ENCODE results near the gene IL25.

DNA sequence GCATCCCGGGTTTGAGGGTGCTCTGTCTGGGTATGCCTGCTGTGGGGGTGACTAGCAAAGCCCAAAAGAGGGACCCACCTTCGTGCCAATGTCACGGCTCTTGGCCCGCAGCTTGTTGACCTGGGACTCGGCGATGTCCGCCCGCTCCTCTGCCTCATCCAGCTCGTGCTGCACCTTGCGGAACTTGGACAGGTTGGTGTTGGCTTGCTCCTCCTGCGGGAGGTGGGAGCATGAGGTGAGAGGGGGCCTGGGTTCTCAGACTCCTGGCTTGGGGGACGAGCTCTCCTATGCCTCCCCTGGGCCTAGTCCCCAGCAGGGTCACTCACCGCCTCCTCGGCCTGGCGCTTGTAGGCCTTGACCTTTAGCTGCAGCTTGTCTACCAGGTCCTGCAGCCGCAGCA is 41.1 kb downstream of the IL25 start:
- no peak for TF ChIP-seq POLR2A (IDR thresholded peaks at IDR 0.05)
- TF ChIP-seq, protein P1, sequence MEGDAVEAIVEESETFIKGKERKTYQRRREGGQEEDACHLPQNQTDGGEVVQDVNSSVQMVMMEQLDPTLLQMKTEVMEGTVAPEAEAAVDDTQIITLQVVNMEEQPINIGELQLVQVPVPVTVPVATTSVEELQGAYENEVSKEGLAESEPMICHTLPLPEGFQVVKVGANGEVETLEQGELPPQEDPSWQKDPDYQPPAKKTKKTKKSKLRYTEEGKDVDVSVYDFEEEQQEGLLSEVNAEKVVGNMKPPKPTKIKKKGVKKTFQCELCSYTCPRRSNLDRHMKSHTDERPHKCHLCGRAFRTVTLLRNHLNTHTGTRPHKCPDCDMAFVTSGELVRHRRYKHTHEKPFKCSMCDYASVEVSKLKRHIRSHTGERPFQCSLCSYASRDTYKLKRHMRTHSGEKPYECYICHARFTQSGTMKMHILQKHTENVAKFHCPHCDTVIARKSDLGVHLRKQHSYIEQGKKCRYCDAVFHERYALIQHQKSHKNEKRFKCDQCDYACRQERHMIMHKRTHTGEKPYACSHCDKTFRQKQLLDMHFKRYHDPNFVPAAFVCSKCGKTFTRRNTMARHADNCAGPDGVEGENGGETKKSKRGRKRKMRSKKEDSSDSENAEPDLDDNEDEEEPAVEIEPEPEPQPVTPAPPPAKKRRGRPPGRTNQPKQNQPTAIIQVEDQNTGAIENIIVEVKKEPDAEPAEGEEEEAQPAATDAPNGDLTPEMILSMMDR (IDR thresholded peaks at IDR 0.05), result no peak

Data from Peyer's patch (tissue), 4 donors.